HepG2 (cell line): ENCODE measurements around the gene ZNF444. TPM values are rescaled to one million over a fixed set of nuclear protein-coding genes. Genes with fewer than 3 reads are reported as not detected.

Experiments used
- KDM6A ChIP-seq: IDR thresholded peaks from 2 replicates; pipeline ENCODE4 v1.6.1; 2016; ENCODE audit warnings: low read depth
- MAZ ChIP-seq, 2 experiments: sonication (generic) in 1 of 2; formaldehyde crosslinking in 1 of 2; IDR thresholded peaks; 2 replicates each; pipeline versions ENCODE4 v1.5.0 to v1.6.1; 2012 to 2020; ENCODE audit warnings: low read depth in 2 of 2, mild to moderate bottlenecking in 2 of 2, borderline replicate concordance in 1 of 2, improper control_type of control experiment in 1 of 2, low read length in 1 of 2, missing genetic modification reagents in 1 of 2, moderate library complexity in 1 of 2
- NBN ChIP-seq: fragments of 450-650 bp; conservative IDR thresholded peaks from 2 replicates; pipeline ENCODE4 v1.6.1; 2017
- SCMH1 ChIP-seq: sonication (generic); formaldehyde crosslinking; IDR thresholded peaks from 2 replicates; pipeline ENCODE4 v1.9.0; 2021; ENCODE audit warnings: missing genetic modification reagents, mild to moderate bottlenecking, borderline replicate concordance
- TOE1 ChIP-seq: sonication (generic); formaldehyde crosslinking; IDR thresholded peaks from 2 replicates; pipeline ENCODE4 v1.4.0; 2020; ENCODE audit warnings: mild to moderate bottlenecking, missing genetic modification reagents
- XRCC5 ChIP-seq: fragments of 200-400 bp; formaldehyde crosslinking; optimal IDR thresholded peaks from 2 replicates; pipeline ENCODE3; 2017; ENCODE audit warnings: mild to moderate bottlenecking, low read length
- ZKSCAN5 ChIP-seq: sonication (generic); formaldehyde crosslinking; IDR thresholded peaks from 2 replicates; pipeline ENCODE4 v1.5.1; 2020; ENCODE audit warnings: mild to moderate bottlenecking, missing genetic modification reagents
- ZNF556 ChIP-seq: sonication (generic); formaldehyde crosslinking; IDR thresholded peaks from 2 replicates; pipeline ENCODE4 v1.4.0; 2020; ENCODE audit warnings: mild to moderate bottlenecking, missing genetic modification reagents, borderline replicate concordance
- ZNF589 ChIP-seq: sonication (generic); formaldehyde crosslinking; conservative IDR thresholded peaks from 2 replicates; pipeline ENCODE4 v1.8.0; 2022; ENCODE audit warnings: mild to moderate bottlenecking, moderate library complexity, missing genetic modification reagents
- ZNF670 ChIP-seq: sonication (generic); formaldehyde crosslinking; IDR thresholded peaks from 2 replicates; pipeline ENCODE4 v1.8.0; 2022; ENCODE audit warnings: mild to moderate bottlenecking, missing genetic modification reagents, borderline replicate concordance
- ZNF672 ChIP-seq: sonication (generic); formaldehyde crosslinking; IDR thresholded peaks from 2 replicates; pipeline ENCODE4 v1.8.1; 2022; ENCODE audit warnings: missing genetic modification reagents
- ZNF878 ChIP-seq: sonication (generic); formaldehyde crosslinking; IDR thresholded peaks from 2 replicates; pipeline ENCODE4 v1.8.1; 2023; ENCODE audit warnings: mild to moderate bottlenecking, missing genetic modification reagents, moderate library complexity
- polyA plus RNA-seq, 8 experiments: library from polyadenylated mRNA; depleted of rRNA in 3 of 8; stranded (reverse) in 7 of 8; unstranded in 1 of 8; fragments of >200 nt; fragmentation: Illumina TruSeq in 4 of 8; extraction: Trizol in 4 of 8; gene quantifications; 2 replicates each; pipeline versions ENCODE4 v1.2.1 to v1.2.3, GENCODE V29; 2011 to 2016; ENCODE audit warnings: low read depth in 4 of 8, missing spikeins in 1 of 8, mixed read lengths in 1 of 8; ENCODE audit not compliant: insufficient read depth in 1 of 8
- total RNA-seq, 5 experiments: library from RNA; depleted of rRNA; stranded (reverse); fragments of >200 nt; fragmentation: Illumina TruSeq; extraction: Trizol; gene quantifications; 2 replicates each; pipeline ENCODE4 v1.2.3, GENCODE V29; 2016; ENCODE audit warnings: low read depth in 1 of 5
- TF ChIP-seq, protein P1 (sequence below), 2 experiments: sonication (generic) in 1 of 2; formaldehyde crosslinking in 1 of 2; IDR thresholded peaks; 2 replicates each; pipeline versions ENCODE4 v1.6.1 to v1.9.0; 2014 to 2022; ENCODE audit warnings: antibody characterized with exemption in 1 of 2, borderline replicate concordance in 1 of 2, inconsistent platforms in 1 of 2, low read depth in 1 of 2, missing genetic modification reagents in 1 of 2
- TF ChIP-seq, protein P2 (sequence below): sonication (generic); formaldehyde crosslinking; IDR thresholded peaks from 2 replicates; pipeline ENCODE4 v1.5.1; 2020; ENCODE audit warnings: mild to moderate bottlenecking, missing genetic modification reagents, borderline replicate concordance
- TF ChIP-seq, protein P3 (sequence below): sonication (generic); formaldehyde crosslinking; conservative IDR thresholded peaks from 2 replicates; pipeline ENCODE4 v1.4.0; 2020; ENCODE audit warnings: missing genetic modification reagents

ZNF444 gene
- total and polyA plus RNA-seq, 2 of the 13 experiments (the other 11 are each of a cell fraction or from before 2014, with no cell fraction given) = 27.4 to 30.3 TPM

DNA sequence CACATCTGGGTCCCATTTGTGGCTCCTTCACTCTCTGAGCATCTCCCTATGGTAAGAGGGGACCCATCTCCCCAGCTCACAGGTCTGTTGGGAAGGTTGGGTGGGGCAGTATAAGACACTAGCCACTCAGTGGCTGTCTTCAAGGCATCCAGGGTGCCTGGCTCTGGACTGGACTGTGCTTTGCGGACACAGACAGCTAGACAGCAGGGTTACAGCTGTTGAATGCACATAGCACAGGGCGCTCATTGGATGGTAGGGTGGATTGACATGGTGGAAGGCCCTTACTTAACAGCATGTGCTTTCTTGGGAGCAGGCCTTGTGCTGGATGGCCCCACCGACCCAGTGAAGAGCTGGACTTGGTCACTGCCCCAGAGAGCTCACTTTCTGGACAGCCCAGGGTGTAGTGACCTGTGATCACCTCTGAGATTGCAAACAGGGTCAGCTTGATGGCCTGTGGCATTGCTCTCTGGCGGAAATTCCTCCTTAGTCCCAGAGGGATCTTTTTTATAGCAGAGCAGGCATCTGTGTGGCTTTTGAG, 1.9 kb downstream of the ZNF444 start (continued):
- TF ChIP-seq, protein P1, sequence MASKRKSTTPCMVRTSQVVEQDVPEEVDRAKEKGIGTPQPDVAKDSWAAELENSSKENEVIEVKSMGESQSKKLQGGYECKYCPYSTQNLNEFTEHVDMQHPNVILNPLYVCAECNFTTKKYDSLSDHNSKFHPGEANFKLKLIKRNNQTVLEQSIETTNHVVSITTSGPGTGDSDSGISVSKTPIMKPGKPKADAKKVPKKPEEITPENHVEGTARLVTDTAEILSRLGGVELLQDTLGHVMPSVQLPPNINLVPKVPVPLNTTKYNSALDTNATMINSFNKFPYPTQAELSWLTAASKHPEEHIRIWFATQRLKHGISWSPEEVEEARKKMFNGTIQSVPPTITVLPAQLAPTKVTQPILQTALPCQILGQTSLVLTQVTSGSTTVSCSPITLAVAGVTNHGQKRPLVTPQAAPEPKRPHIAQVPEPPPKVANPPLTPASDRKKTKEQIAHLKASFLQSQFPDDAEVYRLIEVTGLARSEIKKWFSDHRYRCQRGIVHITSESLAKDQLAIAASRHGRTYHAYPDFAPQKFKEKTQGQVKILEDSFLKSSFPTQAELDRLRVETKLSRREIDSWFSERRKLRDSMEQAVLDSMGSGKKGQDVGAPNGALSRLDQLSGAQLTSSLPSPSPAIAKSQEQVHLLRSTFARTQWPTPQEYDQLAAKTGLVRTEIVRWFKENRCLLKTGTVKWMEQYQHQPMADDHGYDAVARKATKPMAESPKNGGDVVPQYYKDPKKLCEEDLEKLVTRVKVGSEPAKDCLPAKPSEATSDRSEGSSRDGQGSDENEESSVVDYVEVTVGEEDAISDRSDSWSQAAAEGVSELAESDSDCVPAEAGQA (IDR thresholded peaks at IDR 0.05; ENCODE audit: low read depth) = no peak
- TF ChIP-seq, protein P1 (CRISPR knock-in tag; IDR thresholded peaks at IDR 0.05; ENCODE audit: borderline replicate concordance) = no peak
- TF ChIP-seq ZNF672 (CRISPR knock-in tag) (no peak), SCMH1 (CRISPR knock-in tag) (no peak), TOE1 (CRISPR knock-in tag) (no peak), ZKSCAN5 (CRISPR knock-in tag) (no peak), MAZ (IDR thresholded peaks at IDR 0.05; ENCODE audit: borderline replicate concordance, low read depth, low read length) (no peak), MAZ (CRISPR knock-in tag; IDR thresholded peaks at IDR 0.05; ENCODE audit: low read depth) (no peak), ZNF556 (CRISPR knock-in tag) (no peak), XRCC5 (no peak), ZNF878 (CRISPR knock-in tag) (no peak), NBN (no peak), KDM6A (no peak), ZNF589 (CRISPR knock-in tag) (no peak), ZNF670 (CRISPR knock-in tag) (no peak)
- TF ChIP-seq, protein P2, sequence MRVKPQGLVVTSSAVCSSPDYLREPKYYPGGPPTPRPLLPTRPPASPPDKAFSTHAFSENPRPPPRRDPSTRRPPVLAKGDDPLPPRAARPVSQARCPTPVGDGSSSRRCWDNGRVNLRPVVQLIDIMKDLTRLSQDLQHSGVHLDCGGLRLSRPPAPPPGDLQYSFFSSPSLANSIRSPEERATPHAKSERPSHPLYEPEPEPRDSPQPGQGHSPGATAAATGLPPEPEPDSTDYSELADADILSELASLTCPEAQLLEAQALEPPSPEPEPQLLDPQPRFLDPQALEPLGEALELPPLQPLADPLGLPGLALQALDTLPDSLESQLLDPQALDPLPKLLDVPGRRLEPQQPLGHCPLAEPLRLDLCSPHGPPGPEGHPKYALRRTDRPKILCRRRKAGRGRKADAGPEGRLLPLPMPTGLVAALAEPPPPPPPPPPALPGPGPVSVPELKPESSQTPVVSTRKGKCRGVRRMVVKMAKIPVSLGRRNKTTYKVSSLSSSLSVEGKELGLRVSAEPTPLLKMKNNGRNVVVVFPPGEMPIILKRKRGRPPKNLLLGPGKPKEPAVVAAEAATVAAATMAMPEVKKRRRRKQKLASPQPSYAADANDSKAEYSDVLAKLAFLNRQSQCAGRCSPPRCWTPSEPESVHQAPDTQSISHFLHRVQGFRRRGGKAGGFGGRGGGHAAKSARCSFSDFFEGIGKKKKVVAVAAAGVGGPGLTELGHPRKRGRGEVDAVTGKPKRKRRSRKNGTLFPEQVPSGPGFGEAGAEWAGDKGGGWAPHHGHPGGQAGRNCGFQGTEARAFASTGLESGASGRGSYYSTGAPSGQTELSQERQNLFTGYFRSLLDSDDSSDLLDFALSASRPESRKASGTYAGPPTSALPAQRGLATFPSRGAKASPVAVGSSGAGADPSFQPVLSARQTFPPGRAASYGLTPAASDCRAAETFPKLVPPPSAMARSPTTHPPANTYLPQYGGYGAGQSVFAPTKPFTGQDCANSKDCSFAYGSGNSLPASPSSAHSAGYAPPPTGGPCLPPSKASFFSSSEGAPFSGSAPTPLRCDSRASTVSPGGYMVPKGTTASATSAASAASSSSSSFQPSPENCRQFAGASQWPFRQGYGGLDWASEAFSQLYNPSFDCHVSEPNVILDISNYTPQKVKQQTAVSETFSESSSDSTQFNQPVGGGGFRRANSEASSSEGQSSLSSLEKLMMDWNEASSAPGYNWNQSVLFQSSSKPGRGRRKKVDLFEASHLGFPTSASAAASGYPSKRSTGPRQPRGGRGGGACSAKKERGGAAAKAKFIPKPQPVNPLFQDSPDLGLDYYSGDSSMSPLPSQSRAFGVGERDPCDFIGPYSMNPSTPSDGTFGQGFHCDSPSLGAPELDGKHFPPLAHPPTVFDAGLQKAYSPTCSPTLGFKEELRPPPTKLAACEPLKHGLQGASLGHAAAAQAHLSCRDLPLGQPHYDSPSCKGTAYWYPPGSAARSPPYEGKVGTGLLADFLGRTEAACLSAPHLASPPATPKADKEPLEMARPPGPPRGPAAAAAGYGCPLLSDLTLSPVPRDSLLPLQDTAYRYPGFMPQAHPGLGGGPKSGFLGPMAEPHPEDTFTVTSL (CRISPR knock-in tag) = no peak
- TF ChIP-seq, protein P3, sequence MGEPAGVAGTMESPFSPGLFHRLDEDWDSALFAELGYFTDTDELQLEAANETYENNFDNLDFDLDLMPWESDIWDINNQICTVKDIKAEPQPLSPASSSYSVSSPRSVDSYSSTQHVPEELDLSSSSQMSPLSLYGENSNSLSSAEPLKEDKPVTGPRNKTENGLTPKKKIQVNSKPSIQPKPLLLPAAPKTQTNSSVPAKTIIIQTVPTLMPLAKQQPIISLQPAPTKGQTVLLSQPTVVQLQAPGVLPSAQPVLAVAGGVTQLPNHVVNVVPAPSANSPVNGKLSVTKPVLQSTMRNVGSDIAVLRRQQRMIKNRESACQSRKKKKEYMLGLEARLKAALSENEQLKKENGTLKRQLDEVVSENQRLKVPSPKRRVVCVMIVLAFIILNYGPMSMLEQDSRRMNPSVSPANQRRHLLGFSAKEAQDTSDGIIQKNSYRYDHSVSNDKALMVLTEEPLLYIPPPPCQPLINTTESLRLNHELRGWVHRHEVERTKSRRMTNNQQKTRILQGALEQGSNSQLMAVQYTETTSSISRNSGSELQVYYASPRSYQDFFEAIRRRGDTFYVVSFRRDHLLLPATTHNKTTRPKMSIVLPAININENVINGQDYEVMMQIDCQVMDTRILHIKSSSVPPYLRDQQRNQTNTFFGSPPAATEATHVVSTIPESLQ (CRISPR knock-in tag) = no peak
